ENCODE results near the gene RAB10.

DNA sequence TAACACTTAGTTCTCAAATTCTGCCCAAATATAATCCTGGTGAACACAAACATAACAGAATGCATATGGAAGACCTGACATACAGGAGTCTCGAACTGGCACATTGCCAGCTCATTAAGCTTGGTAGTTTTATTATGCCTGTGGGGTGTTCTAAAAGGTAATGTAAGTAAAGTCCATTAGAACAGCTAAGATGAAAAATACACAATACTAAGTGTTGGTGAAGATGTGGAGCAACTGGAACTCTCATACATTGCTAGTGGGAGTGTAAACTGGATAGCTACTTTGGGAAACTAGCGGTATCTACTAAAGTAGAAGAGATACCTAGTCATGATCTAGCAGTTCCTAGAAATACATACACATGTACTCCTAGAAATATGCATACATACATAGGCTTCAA is 24.3 kb upstream of the RAB10 start:
- no peak for TF ChIP-seq EZH2 (IDR thresholded peaks at IDR 0.05; ENCODE audit: insufficient read depth, poor library complexity, severe bottlenecking)
- no peak for TF ChIP-seq EZH2phosphoT487 (IDR thresholded peaks at IDR 0.05; ENCODE audit: insufficient read depth, low read depth)
